HEK293 (cell line): Measurements from ENCODE around the gene DEAF1.

ENCODE experiments used
- FEZF1 ChIP-seq: fragments of 450-650 bp; formaldehyde crosslinking; IDR thresholded peaks from 2 replicates; pipeline ENCODE4 v1.5.1; 2016; ENCODE audit warnings: missing biosample characterization, missing genetic modification characterization
- OSR2 ChIP-seq: fragments of 450-650 bp; formaldehyde crosslinking; IDR thresholded peaks from 2 replicates; pipeline ENCODE4 v1.5.1; 2016; ENCODE audit warnings: missing biosample characterization, missing genetic modification characterization
- SETDB1 ChIP-seq: IDR thresholded peaks from one replicate; pipeline ENCODE4 v1.6.1; 2017; ENCODE audit warnings: mild to moderate bottlenecking, low read length, moderate library complexity, mixed read lengths; ENCODE audit not compliant: insufficient read length
- TCF7L2 ChIP-seq: IDR thresholded peaks from 2 replicates; pipeline ENCODE4 v1.6.1; 2011; ENCODE audit warnings: low read depth, mild to moderate bottlenecking, inconsistent platforms, low read length, moderate library complexity, borderline replicate concordance
- ZBTB48 ChIP-seq: fragments of 450-650 bp; formaldehyde crosslinking; IDR thresholded peaks from 2 replicates; pipeline ENCODE4 v1.5.1; 2016; ENCODE audit warnings: missing biosample characterization, missing genetic modification characterization
- ZEB2 ChIP-seq: fragments of 450-650 bp; formaldehyde crosslinking; IDR thresholded peaks from 2 replicates; pipeline ENCODE4 v1.5.1; 2016; ENCODE audit warnings: missing biosample characterization, missing genetic modification characterization
- ZFP69B ChIP-seq: fragments of 450-650 bp; formaldehyde crosslinking; IDR thresholded peaks from 2 replicates; pipeline ENCODE4 v1.5.1; 2016; ENCODE audit warnings: missing biosample characterization, missing genetic modification characterization
- ZIC2 ChIP-seq: fragments of 450-650 bp; formaldehyde crosslinking; IDR thresholded peaks from 2 replicates; pipeline ENCODE4 v1.5.1; 2016; ENCODE audit warnings: missing biosample characterization, missing genetic modification characterization
- ZNF184 ChIP-seq: fragments of 450-650 bp; IDR thresholded peaks from 2 replicates; pipeline ENCODE4 v1.5.1; 2018; ENCODE audit warnings: missing biosample characterization, mild to moderate bottlenecking, missing genetic modification characterization
- ZNF302 ChIP-seq: fragments of 450-650 bp; formaldehyde crosslinking; IDR thresholded peaks from 2 replicates; pipeline ENCODE4 v1.5.1; 2016; ENCODE audit warnings: missing biosample characterization, missing genetic modification characterization, low read depth
- ZNF324 ChIP-seq: fragments of 450-650 bp; formaldehyde crosslinking; IDR thresholded peaks from 2 replicates; pipeline ENCODE4 v1.5.1; 2016; ENCODE audit warnings: missing biosample characterization, missing genetic modification characterization
- ZNF335 ChIP-seq: fragments of 450-650 bp; formaldehyde crosslinking; conservative IDR thresholded peaks from 2 replicates; pipeline ENCODE4 v1.5.1; 2016; ENCODE audit warnings: missing biosample characterization, missing genetic modification characterization
- ZNF416 ChIP-seq: fragments of 450-650 bp; formaldehyde crosslinking; IDR thresholded peaks from 2 replicates; pipeline ENCODE4 v1.5.1; 2016; ENCODE audit warnings: missing biosample characterization, missing genetic modification characterization
- ZNF48 ChIP-seq: fragments of 450-650 bp; formaldehyde crosslinking; IDR thresholded peaks from 2 replicates; pipeline ENCODE4 v1.5.1; 2016; ENCODE audit warnings: missing biosample characterization, missing genetic modification characterization
- ZNF629 ChIP-seq: fragments of 450-650 bp; formaldehyde crosslinking; IDR thresholded peaks from 2 replicates; pipeline ENCODE4 v1.5.1; 2017; ENCODE audit warnings: missing biosample characterization, missing genetic modification characterization
- ZNF658 ChIP-seq: fragments of 450-650 bp; formaldehyde crosslinking; IDR thresholded peaks from 2 replicates; pipeline ENCODE4; 2016; ENCODE audit warnings: missing biosample characterization, missing genetic modification characterization
- ZNF670 ChIP-seq: fragments of 450-650 bp; formaldehyde crosslinking; IDR thresholded peaks from 2 replicates; pipeline ENCODE4 v1.5.1; 2016; ENCODE audit warnings: missing biosample characterization, missing genetic modification characterization, low read depth
- ZNF792 ChIP-seq: fragments of 450-650 bp; formaldehyde crosslinking; IDR thresholded peaks from 2 replicates; pipeline ENCODE4 v1.5.1; 2016; ENCODE audit warnings: missing biosample characterization, missing genetic modification characterization
- ZNF837 ChIP-seq: fragments of 450-650 bp; formaldehyde crosslinking; IDR thresholded peaks from 2 replicates; pipeline ENCODE4 v1.5.1; 2016; ENCODE audit warnings: missing biosample characterization, missing genetic modification characterization
- ZXDB ChIP-seq: fragments of 450-650 bp; formaldehyde crosslinking; IDR thresholded peaks from 2 replicates; pipeline ENCODE4 v1.5.1; 2016; ENCODE audit warnings: missing biosample characterization, missing genetic modification characterization
- TF ChIP-seq, protein P1 (sequence below): fragments of 450-650 bp; formaldehyde crosslinking; IDR thresholded peaks from 2 replicates; pipeline ENCODE4 v1.5.1; 2017; ENCODE audit warnings: missing biosample characterization, missing genetic modification characterization
- TF ChIP-seq, protein P2 (sequence below): fragments of 450-650 bp; formaldehyde crosslinking; optimal IDR thresholded peaks from 2 replicates; pipeline ENCODE3; 2016; ENCODE audit warnings: missing biosample characterization, mild to moderate bottlenecking, missing genetic modification characterization
- TF ChIP-seq, protein P3 (sequence below): fragments of 450-650 bp; formaldehyde crosslinking; IDR thresholded peaks from 2 replicates; pipeline ENCODE4 v1.5.1; 2016; ENCODE audit warnings: missing biosample characterization, missing genetic modification characterization
- TF ChIP-seq, protein P4 (sequence below): fragments of 450-650 bp; formaldehyde crosslinking; IDR thresholded peaks from 2 replicates; pipeline ENCODE4; 2016; ENCODE audit warnings: missing biosample characterization, missing genetic modification characterization
- TF ChIP-seq, protein P5 (sequence below): fragments of 450-650 bp; formaldehyde crosslinking; IDR thresholded peaks from 2 replicates; pipeline ENCODE4 v1.5.1; 2017; ENCODE audit warnings: missing biosample characterization, mild to moderate bottlenecking, missing genetic modification characterization, moderate library complexity
- TF ChIP-seq, protein P6 (sequence below): fragments of 450-650 bp; formaldehyde crosslinking; IDR thresholded peaks from 2 replicates; pipeline ENCODE4 v1.5.1; 2016; ENCODE audit warnings: missing biosample characterization, missing genetic modification characterization

The DEAF1 gene

DNA sequence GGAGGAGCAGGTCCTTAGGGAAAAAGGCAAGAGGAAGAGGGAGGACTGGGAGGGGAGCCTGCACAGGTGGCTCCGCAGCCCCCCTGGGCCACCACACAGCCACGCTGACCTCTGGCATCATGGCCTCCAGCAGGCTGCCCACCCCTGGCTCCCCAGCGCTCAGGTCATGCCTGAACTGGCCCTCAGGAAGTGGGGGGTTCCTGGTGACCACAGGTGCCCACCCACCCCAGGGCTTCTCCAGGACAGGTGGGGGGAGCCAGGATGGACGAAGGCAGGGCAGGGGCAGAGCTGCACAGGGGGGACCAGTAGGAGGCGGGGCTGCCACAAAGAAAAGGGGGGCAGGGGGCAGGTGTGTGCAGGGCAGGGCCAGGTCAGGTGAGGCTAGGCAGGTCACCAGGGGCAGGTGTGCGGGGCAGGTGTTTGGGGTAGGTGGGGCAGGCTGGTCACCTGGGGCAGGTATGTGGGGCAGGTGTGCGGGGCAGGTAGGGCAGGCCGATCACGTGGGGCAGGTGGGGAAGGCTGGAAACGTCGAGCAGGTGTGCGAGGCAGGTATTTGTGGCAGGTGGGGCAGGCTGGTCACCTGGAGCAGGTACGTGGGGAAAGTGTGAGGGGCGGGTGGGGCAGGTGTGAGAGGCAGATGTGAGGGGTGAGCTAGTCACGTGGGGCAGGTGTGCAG lies 997 bp downstream of the DEAF1 start (continued):
- TF ChIP-seq ZNF48 (tag by site-specific recombination) (no peak), ZNF837 (tag by site-specific recombination) (no peak), SETDB1 (no peak), ZNF670 (tag by site-specific recombination) (no peak), TCF7L2 (no peak), ZEB2 (tag by site-specific recombination) (peak; percentile 100), ZNF792 (tag by site-specific recombination) (no peak), ZNF416 (no peak), ZNF184 (no peak), ZXDB (tag by site-specific recombination) (no peak), ZNF335 (tag by site-specific recombination) (no peak), ZFP69B (tag by site-specific recombination) (no peak), ZNF658 (tag by site-specific recombination) (no peak), ZBTB48 (tag by site-specific recombination) (no peak), ZNF302 (no peak), ZNF324 (tag by site-specific recombination) (no peak), ZIC2 (tag by site-specific recombination) (peak; percentile 57), FEZF1 (tag by site-specific recombination) (no peak), OSR2 (tag by site-specific recombination) (no peak), ZNF629 (tag by site-specific recombination) (no peak)
- TF ChIP-seq, protein P1, sequence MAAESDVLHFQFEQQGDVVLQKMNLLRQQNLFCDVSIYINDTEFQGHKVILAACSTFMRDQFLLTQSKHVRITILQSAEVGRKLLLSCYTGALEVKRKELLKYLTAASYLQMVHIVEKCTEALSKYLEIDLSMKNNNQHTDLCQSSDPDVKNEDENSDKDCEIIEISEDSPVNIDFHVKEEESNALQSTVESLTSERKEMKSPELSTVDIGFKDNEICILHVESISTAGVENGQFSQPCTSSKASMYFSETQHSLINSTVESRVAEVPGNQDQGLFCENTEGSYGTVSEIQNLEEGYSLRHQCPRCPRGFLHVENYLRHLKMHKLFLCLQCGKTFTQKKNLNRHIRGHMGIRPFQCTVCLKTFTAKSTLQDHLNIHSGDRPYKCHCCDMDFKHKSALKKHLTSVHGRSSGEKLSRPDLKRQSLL (tag by site-specific recombination) = no peak
- TF ChIP-seq, protein P2, sequence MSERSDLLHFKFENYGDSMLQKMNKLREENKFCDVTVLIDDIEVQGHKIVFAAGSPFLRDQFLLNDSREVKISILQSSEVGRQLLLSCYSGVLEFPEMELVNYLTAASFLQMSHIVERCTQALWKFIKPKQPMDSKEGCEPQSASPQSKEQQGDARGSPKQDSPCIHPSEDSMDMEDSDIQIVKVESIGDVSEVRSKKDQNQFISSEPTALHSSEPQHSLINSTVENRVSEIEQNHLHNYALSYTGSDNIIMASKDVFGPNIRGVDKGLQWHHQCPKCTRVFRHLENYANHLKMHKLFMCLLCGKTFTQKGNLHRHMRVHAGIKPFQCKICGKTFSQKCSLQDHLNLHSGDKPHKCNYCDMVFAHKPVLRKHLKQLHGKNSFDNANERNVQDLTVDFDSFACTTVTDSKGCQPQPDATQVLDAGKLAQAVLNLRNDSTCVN = no peak
- TF ChIP-seq, protein P3, sequence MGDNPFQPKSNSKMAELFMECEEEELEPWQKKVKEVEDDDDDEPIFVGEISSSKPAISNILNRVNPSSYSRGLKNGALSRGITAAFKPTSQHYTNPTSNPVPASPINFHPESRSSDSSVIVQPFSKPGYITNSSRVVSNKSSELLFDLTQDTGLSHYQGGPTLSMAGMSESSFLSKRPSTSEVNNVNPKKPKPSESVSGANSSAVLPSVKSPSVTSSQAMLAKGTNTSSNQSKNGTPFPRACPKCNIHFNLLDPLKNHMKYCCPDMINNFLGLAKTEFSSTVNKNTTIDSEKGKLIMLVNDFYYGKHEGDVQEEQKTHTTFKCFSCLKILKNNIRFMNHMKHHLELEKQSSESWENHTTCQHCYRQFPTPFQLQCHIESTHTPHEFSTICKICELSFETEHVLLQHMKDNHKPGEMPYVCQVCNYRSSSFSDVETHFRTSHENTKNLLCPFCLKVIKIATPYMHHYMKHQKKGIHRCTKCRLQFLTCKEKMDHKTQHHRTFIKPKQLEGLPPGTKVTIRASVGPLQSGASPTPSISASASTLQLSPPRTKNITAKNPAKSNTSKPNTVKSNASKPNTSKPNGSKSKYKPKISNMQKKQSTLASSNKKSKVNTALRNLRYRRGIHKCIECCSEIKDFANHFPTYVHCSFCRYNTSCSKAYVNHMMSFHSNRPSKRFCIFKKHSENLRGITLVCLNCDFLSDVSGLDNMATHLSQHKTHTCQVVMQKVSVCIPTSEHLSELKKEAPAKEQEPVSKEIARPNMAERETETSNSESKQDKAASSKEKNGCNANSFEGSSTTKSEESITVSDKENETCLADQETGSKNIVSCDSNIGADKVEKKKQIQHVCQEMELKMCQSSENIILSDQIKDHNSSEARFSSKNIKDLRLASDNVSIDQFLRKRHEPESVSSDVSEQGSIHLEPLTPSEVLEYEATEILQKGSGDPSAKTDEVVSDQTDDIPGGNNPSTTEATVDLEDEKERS (tag by site-specific recombination) = no peak
- TF ChIP-seq, protein P4, sequence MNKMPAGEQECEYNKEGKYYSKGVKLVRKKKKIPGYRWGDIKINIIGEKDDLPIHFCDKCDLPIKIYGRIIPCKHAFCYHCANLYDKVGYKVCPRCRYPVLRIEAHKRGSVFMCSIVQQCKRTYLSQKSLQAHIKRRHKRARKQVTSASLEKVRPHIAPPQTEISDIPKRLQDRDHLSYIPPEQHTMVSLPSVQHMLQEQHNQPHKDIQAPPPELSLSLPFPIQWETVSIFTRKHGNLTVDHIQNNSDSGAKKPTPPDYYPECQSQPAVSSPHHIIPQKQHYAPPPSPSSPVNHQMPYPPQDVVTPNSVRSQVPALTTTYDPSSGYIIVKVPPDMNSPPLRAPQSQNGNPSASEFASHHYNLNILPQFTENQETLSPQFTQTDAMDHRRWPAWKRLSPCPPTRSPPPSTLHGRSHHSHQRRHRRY (tag by site-specific recombination) = no peak
- TF ChIP-seq, protein P5, sequence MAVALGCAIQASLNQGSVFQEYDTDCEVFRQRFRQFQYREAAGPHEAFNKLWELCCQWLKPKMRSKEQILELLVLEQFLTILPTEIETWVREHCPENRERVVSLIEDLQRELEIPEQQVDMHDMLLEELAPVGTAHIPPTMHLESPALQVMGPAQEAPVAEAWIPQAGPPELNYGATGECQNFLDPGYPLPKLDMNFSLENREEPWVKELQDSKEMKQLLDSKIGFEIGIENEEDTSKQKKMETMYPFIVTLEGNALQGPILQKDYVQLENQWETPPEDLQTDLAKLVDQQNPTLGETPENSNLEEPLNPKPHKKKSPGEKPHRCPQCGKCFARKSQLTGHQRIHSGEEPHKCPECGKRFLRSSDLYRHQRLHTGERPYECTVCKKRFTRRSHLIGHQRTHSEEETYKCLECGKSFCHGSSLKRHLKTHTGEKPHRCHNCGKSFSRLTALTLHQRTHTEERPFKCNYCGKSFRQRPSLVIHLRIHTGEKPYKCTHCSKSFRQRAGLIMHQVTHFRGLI (tag by site-specific recombination) = no peak
- TF ChIP-seq, protein P6, sequence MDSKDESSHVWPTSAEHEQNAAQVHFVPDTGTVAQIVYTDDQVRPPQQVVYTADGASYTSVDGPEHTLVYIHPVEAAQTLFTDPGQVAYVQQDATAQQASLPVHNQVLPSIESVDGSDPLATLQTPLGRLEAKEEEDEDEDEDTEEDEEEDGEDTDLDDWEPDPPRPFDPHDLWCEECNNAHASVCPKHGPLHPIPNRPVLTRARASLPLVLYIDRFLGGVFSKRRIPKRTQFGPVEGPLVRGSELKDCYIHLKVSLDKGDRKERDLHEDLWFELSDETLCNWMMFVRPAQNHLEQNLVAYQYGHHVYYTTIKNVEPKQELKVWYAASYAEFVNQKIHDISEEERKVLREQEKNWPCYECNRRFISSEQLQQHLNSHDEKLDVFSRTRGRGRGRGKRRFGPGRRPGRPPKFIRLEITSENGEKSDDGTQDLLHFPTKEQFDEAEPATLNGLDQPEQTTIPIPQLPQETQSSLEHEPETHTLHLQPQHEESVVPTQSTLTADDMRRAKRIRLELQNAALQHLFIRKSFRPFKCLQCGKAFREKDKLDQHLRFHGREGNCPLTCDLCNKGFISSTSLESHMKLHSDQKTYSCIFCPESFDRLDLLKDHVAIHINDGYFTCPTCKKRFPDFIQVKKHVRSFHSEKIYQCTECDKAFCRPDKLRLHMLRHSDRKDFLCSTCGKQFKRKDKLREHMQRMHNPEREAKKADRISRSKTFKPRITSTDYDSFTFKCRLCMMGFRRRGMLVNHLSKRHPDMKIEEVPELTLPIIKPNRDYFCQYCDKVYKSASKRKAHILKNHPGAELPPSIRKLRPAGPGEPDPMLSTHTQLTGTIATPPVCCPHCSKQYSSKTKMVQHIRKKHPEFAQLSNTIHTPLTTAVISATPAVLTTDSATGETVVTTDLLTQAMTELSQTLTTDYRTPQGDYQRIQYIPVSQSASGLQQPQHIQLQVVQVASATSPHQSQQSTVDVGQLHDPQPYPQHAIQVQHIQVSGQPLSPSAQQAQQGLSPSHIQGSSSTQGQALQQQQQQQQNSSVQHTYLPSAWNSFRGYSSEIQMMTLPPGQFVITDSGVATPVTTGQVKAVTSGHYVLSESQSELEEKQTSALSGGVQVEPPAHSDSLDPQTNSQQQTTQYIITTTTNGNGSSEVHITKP = no peak; the same call in 1 of the 2 replicates
